K562 (cell line): ENCODE results near the gene HNRNPK. TPM values are rescaled to one million over a fixed set of nuclear protein-coding genes. Genes with fewer than 3 reads are reported as not detected.

Experiments
- ATAC-seq: fragments of 200-7000 bp; cut with Tn5 transposase; 3 replicates; pipeline ENCODE4 v1.9.1; 2020; ENCODE audit warnings: moderate library complexity
- BruUV-seq: library from RNA; stranded (reverse); fragments of 400-500 nt; replicated peaks from 2 replicates; lab custom pipeline; 2021; lab: Mats Ljungman, UMichigan
- CTCF ChIA-PET: fragments of 300-600 bp; formaldehyde crosslinking; extraction: SDS; loops from one replicate; lab custom pipeline; 2021; ENCODE audit warnings: low intra/inter-chr PET ratio; lab: Yijun Ruan, JAX
- POLR2A ChIA-PET: fragments of 300-600, 350-650 bp; sonication (Branson Sonifier 250); formaldehyde crosslinking; extraction: SDS; loops from one replicate; lab custom pipeline; 2021; ENCODE audit warnings: antibody characterized with exemption, inconsistent platforms; lab: Yijun Ruan, JAX
- DNase-seq, 4 experiments: peaks; one replicate each; pipeline versions ENCODE4 v3.0.0 to v3.0.0-alpha.2; 2011 to 2018; ENCODE audit warnings: low spot score in 3 of 4, mixed read lengths in 3 of 4; ENCODE audit errors: extremely low read depth in 1 of 4
- FAIRE-seq: peaks from 2 replicates; lab custom pipeline; 2011; peaks lifted over from hg19 to GRCh38; lab: Jason Lieb, UNC
- H2AFZ ChIP-seq: 2 replicates; pipeline ENCODE4 v1.6.0; 2011; ENCODE audit warnings: low read depth, low read length, control low read depth, inconsistent platforms
- H3K27ac ChIP-seq: fragments of 200-600 bp; 3 replicates; pipeline ENCODE4 v1.8.0; 2011; ENCODE audit warnings: low read depth, mild to moderate bottlenecking, control low read depth, inconsistent platforms, low read length, moderate library complexity, mixed read lengths; ENCODE audit errors: extremely low read depth
- H3K27me3 ChIP-seq, 2 experiments: fragments of 300-600 bp in 1 of 2; 2 replicates in 1 of 2; 3 replicates in 1 of 2; pipeline versions ENCODE4 v1.6.0 to v1.8.0; 2011; ENCODE audit warnings: inconsistent platforms in 2 of 2, low read length in 2 of 2, mild to moderate bottlenecking in 1 of 2, mixed read lengths in 1 of 2, moderate library complexity in 1 of 2; ENCODE audit not compliant: control insufficient read depth in 2 of 2, insufficient read depth in 2 of 2
- H3K36me3 ChIP-seq: fragments of 300-600 bp; 3 replicates; pipeline ENCODE4 v1.8.0; 2011; ENCODE audit warnings: mild to moderate bottlenecking, low read length, inconsistent platforms; ENCODE audit not compliant: control insufficient read depth, insufficient read depth
- H3K4me1 ChIP-seq, 2 experiments: fragments of 200-600 bp in 1 of 2; replicated peaks in 1 of 2; 2 replicates in 1 of 2; 3 replicates in 1 of 2; pipeline versions ENCODE4 v1.5.1 to v1.8.0; 2011; ENCODE audit warnings: inconsistent platforms in 2 of 2, low read length in 2 of 2, mild to moderate bottlenecking in 1 of 2, mixed read lengths in 1 of 2, moderate library complexity in 1 of 2; ENCODE audit not compliant: control insufficient read depth in 2 of 2, insufficient read depth in 2 of 2
- H3K4me2 ChIP-seq: 2 replicates; pipeline ENCODE4 v1.6.1; 2011; ENCODE audit warnings: low read length, control low read depth, inconsistent platforms, mixed read lengths; ENCODE audit not compliant: insufficient read depth
- H3K4me3 ChIP-seq: fragments of 200-600 bp; sonication (generic), shearing (Covaris generic); 2 replicates; pipeline ENCODE4 v1.5.1; 2016; ENCODE audit warnings: control low read depth, inconsistent platforms
- H3K79me2 ChIP-seq: fragments of 200-600 bp; 3 replicates; pipeline ENCODE4 v1.8.0; 2011; ENCODE audit warnings: low read length, inconsistent platforms; ENCODE audit not compliant: control insufficient read depth, insufficient read depth
- H3K9ac ChIP-seq, 2 experiments: 2 replicates each; pipeline versions ENCODE4 v1.6.0 to v1.6.1; 2011; ENCODE audit warnings: low read depth in 2 of 2, low read length in 2 of 2, control low read depth in 1 of 2, inconsistent platforms in 1 of 2, mild to moderate bottlenecking in 1 of 2, mixed read lengths in 1 of 2; ENCODE audit not compliant: insufficient read depth in 1 of 2
- H3K9me1 ChIP-seq: one replicate; pipeline ENCODE4 v1.6.0; 2011; ENCODE audit warnings: inconsistent platforms, mild to moderate bottlenecking, low read length, moderate library complexity; ENCODE audit not compliant: control insufficient read depth, insufficient read depth
- H3K9me3 ChIP-seq: replicated peaks from 2 replicates; pipeline ENCODE4 v1.5.1; 2011; ENCODE audit warnings: low read depth, low read length, inconsistent platforms; ENCODE audit not compliant: control insufficient read depth, insufficient read depth
- H4K20me1 ChIP-seq: replicated peaks from 2 replicates; pipeline ENCODE4 v1.6.1; 2011; ENCODE audit warnings: low read length, inconsistent platforms, mixed read lengths; ENCODE audit not compliant: control insufficient read depth, insufficient read depth
- ARNT ChIP-seq, 2 experiments: fragments of 450-650 bp; IDR thresholded peaks; 2 replicates each; pipeline ENCODE4 v1.6.1; 2016; ENCODE audit warnings: mild to moderate bottlenecking in 1 of 2
- BRF1 ChIP-seq: IDR thresholded peaks from 3 replicates; pipeline ENCODE4 v1.6.1; 2011; ENCODE audit warnings: borderline replicate concordance, mild to moderate bottlenecking; ENCODE audit not compliant: insufficient read length; ENCODE audit errors: extremely low read depth
- CBX8 ChIP-seq: fragments of 200-600 bp; sonication (generic); IDR thresholded peaks from 2 replicates; pipeline ENCODE4 v1.6.1; 2012; ENCODE audit warnings: borderline replicate concordance, mixed run types, low read depth, mild to moderate bottlenecking, moderate library complexity, mixed read lengths, low read length, control low read depth, inconsistent platforms; ENCODE audit not compliant: poor library complexity, severe bottlenecking; ENCODE audit errors: extremely low read depth
- FOSL1 ChIP-seq: fragments of 200-800 bp; sonication (Bioruptor generic); conservative IDR thresholded peaks from 2 replicates; pipeline ENCODE4 v1.6.1; 2016; ENCODE audit warnings: missing genetic modification characterization, missing compliant biosample characterization
- IRF2 ChIP-seq: sonication (generic); formaldehyde crosslinking; IDR thresholded peaks from 2 replicates; pipeline ENCODE4 v1.8.1; 2022; ENCODE audit warnings: mild to moderate bottlenecking, missing genetic modification reagents
- L3MBTL2 ChIP-seq: fragments of 450-650 bp; IDR thresholded peaks from 2 replicates; pipeline ENCODE4 v1.6.1; 2016; ENCODE audit warnings: mild to moderate bottlenecking, moderate library complexity
- LEF1 ChIP-seq: fragments of 450-650 bp; IDR thresholded peaks from 2 replicates; pipeline ENCODE4 v1.6.1; 2016; ENCODE audit warnings: mild to moderate bottlenecking
- NCOA1 ChIP-seq: fragments of 450-650 bp; IDR thresholded peaks from 2 replicates; pipeline ENCODE4 v1.6.1; 2016; ENCODE audit warnings: low read depth
- NR2C2 ChIP-seq, 2 experiments: fragments of 200-800 bp in 1 of 2; sonication (Bioruptor generic) in 1 of 2; sonication (generic) in 1 of 2; formaldehyde crosslinking in 1 of 2; IDR thresholded peaks; 2 replicates each; pipeline versions ENCODE4 v1.6.1 to v1.8.0; 2016 to 2022; ENCODE audit warnings: mild to moderate bottlenecking in 1 of 2, missing compliant biosample characterization in 1 of 2, missing genetic modification characterization in 1 of 2, missing genetic modification reagents in 1 of 2
- RBBP5 ChIP-seq: fragments of 200-600 bp; sonication (generic); IDR thresholded peaks from 2 replicates; pipeline ENCODE4 v1.6.1; 2012; ENCODE audit warnings: borderline replicate concordance, mild to moderate bottlenecking, low read length, control low read depth, inconsistent platforms; ENCODE audit not compliant: insufficient read depth, poor library complexity, severe bottlenecking
- SAFB2 ChIP-seq: fragments of 200-400 bp; formaldehyde crosslinking; IDR thresholded peaks from 2 replicates; pipeline ENCODE4 v1.6.1; 2018; ENCODE audit warnings: borderline replicate concordance, low read length, low read depth, moderate library complexity; ENCODE audit not compliant: severe bottlenecking
- SUPT5H ChIP-seq: fragments of 450-650 bp; IDR thresholded peaks from 2 replicates; pipeline ENCODE4 v1.6.1; 2016
- ZNF41 ChIP-seq: fragments of 250-450 bp; sonication (Bioruptor Pico); conservative IDR thresholded peaks from 2 replicates; pipeline ENCODE4 v1.4.0; 2020; ENCODE audit warnings: mild to moderate bottlenecking
- WGBS: fragments of 100-300 bp; shearing (Covaris generic); methylation state at CpG from one replicate; pipeline ENCODE4 v1.1.6; 2016; ENCODE audit warnings: low coverage, mixed read lengths; ENCODE audit not compliant: insufficient coverage; ENCODE audit errors: missing lambda C conversion rate; 5-methylcytosine and 5-hydroxymethylcytosine counted together
- in situ Hi-C: fragments of 300-500 bp; cut with MboI; formaldehyde crosslinking; loops from 4 replicates; pipeline ENCODE4 v1.15.0; 2018; ENCODE audit warnings: inconsistent platforms, mixed read lengths
- intact Hi-C: fragments of 100-400 bp; cut with micrococcal nuclease; formaldehyde crosslinking; loops from 2 replicates; pipeline ENCODE4 v1.14.2; 2022
- polyA plus RNA-seq, 8 experiments: library from polyadenylated mRNA; depleted of rRNA in 4 of 8; stranded (reverse) in 5 of 8; unstranded in 3 of 8; fragments of >200 nt; fragmentation: Nextera tagmentation in 2 of 8; fragmentation: Illumina TruSeq in 1 of 8; extraction: Ambion mirVana in 2 of 8; extraction: Trizol in 1 of 8; gene quantifications; 2 replicates each; pipeline versions ENCODE4 v1.2.1 to v1.2.3, GENCODE V29; 2011 to 2014; ENCODE audit warnings: inconsistent platforms in 1 of 8, missing spikeins in 1 of 8
- total RNA-seq, 7 experiments: library from RNA; depleted of rRNA in 6 of 7; stranded (reverse); fragments of >200 nt in 6 of 7; fragmentation: Illumina TruSeq in 2 of 7; extraction: Trizol in 2 of 7; gene quantifications; 2 replicates each; pipeline versions ENCODE4 v1.2.1 to v1.2.3, GENCODE V29; 2011 to 2021; ENCODE audit warnings: low replicate concordance in 1 of 7
- TF ChIP-seq, protein P1 (sequence below), 2 experiments: fragments of 450-650 bp in 1 of 2; sonication (generic) in 1 of 2; formaldehyde crosslinking; conservative IDR thresholded peaks; 2 replicates each; pipeline versions ENCODE4 v1.4.0 to v1.8.1; 2020 to 2022; ENCODE audit warnings: mild to moderate bottlenecking in 1 of 2, missing genetic modification reagents in 1 of 2
- TF ChIP-seq, protein P2 (sequence below): fragments of 450-650 bp; IDR thresholded peaks from 2 replicates; pipeline ENCODE4 v1.6.1; 2016; ENCODE audit warnings: mild to moderate bottlenecking

Gene HNRNPK
- total and polyA plus RNA-seq, 9 of the 15 experiments (the other 6 are each of a cell fraction or from before 2014, with no cell fraction given), result 224 to 883 (median 618) TPM

DNA sequence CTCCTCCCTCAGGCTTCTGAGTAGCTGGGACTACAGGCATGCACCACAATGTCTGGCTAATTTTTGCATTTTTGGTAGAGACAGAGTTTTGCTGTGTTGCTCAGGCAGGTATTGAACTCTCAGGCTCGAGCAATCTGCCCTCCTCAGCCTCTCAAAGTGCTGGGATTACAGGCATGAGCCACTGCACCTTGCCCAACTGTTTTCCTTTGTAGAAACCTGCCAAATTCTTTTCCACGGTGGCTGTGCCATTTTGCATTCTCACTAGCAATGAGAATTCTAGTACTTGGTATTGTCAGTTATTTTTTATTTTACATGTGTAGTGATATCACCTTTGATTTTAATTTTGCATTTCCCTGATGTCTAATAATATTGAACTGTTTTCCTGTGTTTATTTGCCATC is 8.4 kb upstream of the HNRNPK start (continued):
- TF ChIP-seq, protein P1, sequence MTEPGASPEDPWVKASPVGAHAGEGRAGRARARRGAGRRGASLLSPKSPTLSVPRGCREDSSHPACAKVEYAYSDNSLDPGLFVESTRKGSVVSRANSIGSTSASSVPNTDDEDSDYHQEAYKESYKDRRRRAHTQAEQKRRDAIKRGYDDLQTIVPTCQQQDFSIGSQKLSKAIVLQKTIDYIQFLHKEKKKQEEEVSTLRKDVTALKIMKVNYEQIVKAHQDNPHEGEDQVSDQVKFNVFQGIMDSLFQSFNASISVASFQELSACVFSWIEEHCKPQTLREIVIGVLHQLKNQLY (CRISPR knock-in tag; conservative IDR thresholded peaks at IDR 0.05), result no peak
- TF ChIP-seq ZNF41 (CRISPR knock-in tag) (no peak), BRF1 (no peak), RBBP5 (no peak), IRF2 (no peak)

GRCh38 chr9:83987402-83987791 is 7.4 kb upstream of the HNRNPK start:
- FAIRE-seq, result no peak
- Histone ChIP-seq H2AFZ (0 out of 2 replicates have a peak overlapping the region, but pooled peaks have one; percentile 38), H3K36me3 (peaks cover 21% of the 10 kb centered on the region; the same call in 2 of the 3 replicates), H3K9ac (peak overlapping the region in 1 of 2 experiments; percentile 42; a peak in 1 of 4 replicates), H3K9me3 (no peaks in the 10 kb centered on the region), H3K27ac (peak overlapping the region; percentile 66), H3K4me1 (peaks cover 9 to 11% of the 10 kb centered on the region in 2 experiments; a peak in 3 of 5 replicates), H3K27me3 (no peaks in the 10 kb centered on the region), H3K9me1 (no peaks in the 10 kb centered on the region), H3K79me2 (peaks cover 73% of the 10 kb centered on the region), H3K4me2 (peak overlapping the region; percentile 19; the same call in 1 of the 2 replicates), H4K20me1 (no peaks in the 10 kb centered on the region), H3K4me3 (no peak overlapping the region)
- in situ Hi-C loops, result no loop called here
- BruUV-seq, result no TSS peak
- no peak for ATAC-seq
- ChIA-PET CTCF (no interaction called here), POLR2A (no interaction called here)
- 38% methylated on average over 1 of the region's 1 CpG for WGBS
- intact Hi-C loops, result loop anchor here (10.0 kb wide), 1 partner anchor 283 kb away; the partner anchor contains the start of gene UBQLN1
- DNase-seq, result no peak
- TF ChIP-seq FOSL1 (tag) (0 out of 2 replicates have a peak, but pooled peaks have one; percentile 2), L3MBTL2 (peak; percentile 39; the same call in 1 of the 2 replicates), LEF1 (0 out of 2 replicates have a peak, but pooled peaks have one; percentile 5), NR2C2 (CRISPR knock-in tag; IDR thresholded peaks at IDR 0.05) (no peak), NR2C2 (tag; IDR thresholded peaks at IDR 0.05) (0 out of 2 replicates have a peak, but pooled peaks have one; percentile 7), SUPT5H (no peak), ARNT (IDR thresholded peaks at IDR 0.05) (0 out of 4 replicates have a peak, but pooled peaks of 1 of the 2 experiments have one; percentile 2), NCOA1 (0 out of 2 replicates have a peak, but pooled peaks have one; percentile 10), CBX8 (no peak), SAFB2 (no peak)
- TF ChIP-seq, protein P2, sequence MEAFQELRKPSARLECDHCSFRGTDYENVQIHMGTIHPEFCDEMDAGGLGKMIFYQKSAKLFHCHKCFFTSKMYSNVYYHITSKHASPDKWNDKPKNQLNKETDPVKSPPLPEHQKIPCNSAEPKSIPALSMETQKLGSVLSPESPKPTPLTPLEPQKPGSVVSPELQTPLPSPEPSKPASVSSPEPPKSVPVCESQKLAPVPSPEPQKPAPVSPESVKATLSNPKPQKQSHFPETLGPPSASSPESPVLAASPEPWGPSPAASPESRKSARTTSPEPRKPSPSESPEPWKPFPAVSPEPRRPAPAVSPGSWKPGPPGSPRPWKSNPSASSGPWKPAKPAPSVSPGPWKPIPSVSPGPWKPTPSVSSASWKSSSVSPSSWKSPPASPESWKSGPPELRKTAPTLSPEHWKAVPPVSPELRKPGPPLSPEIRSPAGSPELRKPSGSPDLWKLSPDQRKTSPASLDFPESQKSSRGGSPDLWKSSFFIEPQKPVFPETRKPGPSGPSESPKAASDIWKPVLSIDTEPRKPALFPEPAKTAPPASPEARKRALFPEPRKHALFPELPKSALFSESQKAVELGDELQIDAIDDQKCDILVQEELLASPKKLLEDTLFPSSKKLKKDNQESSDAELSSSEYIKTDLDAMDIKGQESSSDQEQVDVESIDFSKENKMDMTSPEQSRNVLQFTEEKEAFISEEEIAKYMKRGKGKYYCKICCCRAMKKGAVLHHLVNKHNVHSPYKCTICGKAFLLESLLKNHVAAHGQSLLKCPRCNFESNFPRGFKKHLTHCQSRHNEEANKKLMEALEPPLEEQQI, result 0 out of 2 replicates have a peak, but pooled peaks have one; percentile 11
